NT2/D1 (cell line): ENCODE results near the gene MYO19.

ENCODE experiments used
- SUZ12 ChIP-seq: IDR thresholded peaks from 2 replicates; pipeline ENCODE4 v1.6.1; 2011; ENCODE audit not compliant: insufficient read length, insufficient read depth; ENCODE audit errors: extremely low read depth
- YY1 ChIP-seq: IDR thresholded peaks from 2 replicates; pipeline ENCODE4 v1.6.1; 2011; ENCODE audit not compliant: insufficient read length, insufficient read depth
- ZNF274 ChIP-seq: IDR thresholded peaks from 2 replicates; pipeline ENCODE4 v1.6.1; 2011; ENCODE audit warnings: mild to moderate bottlenecking, low read depth, low read length

- TF ChIP-seq YY1 (no peak), SUZ12 (no peak), ZNF274 (no peak)
Observed at GRCh38 chr17:36515837-36516236, 18.8 kb downstream of the MYO19 start.
